Right ventricle myocardium inferior (tissue), 1 donor: ENCODE data around the gene PTOV1. TPM values are rescaled to one million over a fixed set of nuclear protein-coding genes. Genes with fewer than 3 reads are reported as not detected.
"Not testable (repeated sequence)": the region's sequence is repeated elsewhere in the genome, so short reads cannot be mapped to it uniquely, and the experiment has no call there.

Source experiments
- ATAC-seq: fragments of 200-7000 bp; cut with Tn5 transposase; one replicate; pipeline ENCODE4 v1.9.1; 2020; ENCODE audit warnings: mild to moderate bottlenecking, moderate library complexity
- DNase-seq: peaks from one replicate; pipeline ENCODE4 v3.0.0; 2021; ENCODE audit errors: missing footprints
- intact Hi-C: fragments of 100-400 bp; cut with DNase I; formaldehyde crosslinking; loops from one replicate; pipeline ENCODE4 v1.11.0; 2022
- total RNA-seq: library from RNA; stranded (reverse); fragmentation: NEBNext Ultra II Directional; extraction: Animal tissue kit (Norgen Biotek cat#: 25700); gene quantifications from one replicate; pipeline ENCODE4 v1.2.1, GENCODE V29; 2021
- donor health status: DM: no; HTN: yes; CAD: no; lungs with severe emphysema.

The PTOV1 gene
- total RNA-seq, 1 donor from 2014 or later: 122 TPM

- peak; percentile 80 for ATAC-seq
- DNase-seq: peak; percentile 99
- intact Hi-C loops: loop anchor here (1.0 to 2.0 kb wide), 3 partner anchors 38 to 136 kb away; partner anchors contain the start of genes PRMT1 and PTOV1
Observed at GRCh38 chr19:49812997-49813861, 37.7 kb upstream of the PTOV1 start, which contains the start of gene FUZ. Gene FUZ, minus strand, starts transcription at chr19:49813292. Its CDS starts 186 bp downstream, at chr19:49813106.

- ATAC-seq: no peak
- no peak for DNase-seq
- intact Hi-C loops: no loop called here
Observed at GRCh38 chr19:49814010-49814409, 36.9 kb upstream of the PTOV1 start.

GRCh38 chr19:49816590-49816989 lies 34.4 kb upstream of the PTOV1 start:
- intact Hi-C loops: loop anchor here (2.0 kb wide), 1 partner anchor 60 kb away; the partner anchor contains the start of genes AKT1S1 and TBC1D17
- ATAC-seq (no peak), DNase-seq (peak; percentile 27)

- DNase-seq (peak; percentile 95), ATAC-seq (peak; percentile 73)
- intact Hi-C loops: loop anchor here (2.0 kb wide), 1 partner anchor 59 kb away; the partner anchor contains the start of genes AKT1S1 and TBC1D17
Observed at GRCh38 chr19:49817964-49818648, 32.9 kb upstream of the PTOV1 start, which contains the start of gene MED25. Gene MED25, plus strand, starts transcription at chr19:49818289. Its CDS starts 53 bp downstream, at chr19:49818342.

- no peak for DNase-seq
- no peak for ATAC-seq
- intact Hi-C loops: no loop called here
Observed at GRCh38 chr19:49818649-49819370, 32.1 kb upstream of the PTOV1 start.

GRCh38 chr19:49819452-49820115 lies 31.4 kb upstream of the PTOV1 start:
- intact Hi-C loops, ATAC-seq, DNase-seq: not testable (repeated sequence)

- no peak for DNase-seq
- intact Hi-C loops: no loop called here
- peak; percentile 18 for ATAC-seq
Observed at GRCh38 chr19:49820125-49820524, 30.8 kb upstream of the PTOV1 start.

- intact Hi-C loops: no loop called here
Observed at GRCh38 chr19:49823472-49823871, 27.5 kb upstream of the PTOV1 start.

GRCh38 chr19:49824662-49825061 lies 26.3 kb upstream of the PTOV1 start:
- intact Hi-C loops: loop anchor here (2.0 kb wide), 1 partner anchor 14 kb away; no protein-coding TSS in a partner anchor
- DNase-seq: no peak
- no peak for ATAC-seq

More at GRCh38 chr19:49823472-49823871, 27.5 kb upstream of the PTOV1 start:
- DNase-seq (no peak), ATAC-seq (no peak)

GRCh38 chr19:49827034-49827433 lies 23.9 kb upstream of the PTOV1 start:
- DNase-seq (no peak), ATAC-seq (no peak)
- intact Hi-C loops: no loop called here

- ATAC-seq (no peak), DNase-seq (no peak)
- intact Hi-C loops: no loop called here
Observed at GRCh38 chr19:49829200-49829599, 21.8 kb upstream of the PTOV1 start.

- intact Hi-C loops: no loop called here
- ATAC-seq (no peak), DNase-seq (no peak)
Observed at GRCh38 chr19:49829721-49830120, 21.2 kb upstream of the PTOV1 start.

- intact Hi-C loops: no loop called here
- ATAC-seq: no peak
Observed at GRCh38 chr19:49830766-49831165, 20.2 kb upstream of the PTOV1 start.

GRCh38 chr19:49831592-49831991 lies 19.4 kb upstream of the PTOV1 start:
- intact Hi-C loops: no loop called here
- no peak for DNase-seq
- no peak for ATAC-seq

More at GRCh38 chr19:49830766-49831165, 20.2 kb upstream of the PTOV1 start:
- DNase-seq: no peak

GRCh38 chr19:49832556-49832955 lies 18.4 kb upstream of the PTOV1 start:
- intact Hi-C loops: no loop called here
- ATAC-seq: no peak
- no peak for DNase-seq

GRCh38 chr19:49833599-49833998 lies 17.4 kb upstream of the PTOV1 start:
- ATAC-seq (no peak), DNase-seq (no peak)
- intact Hi-C loops: no loop called here

GRCh38 chr19:49835562-49835961 lies 15.4 kb upstream of the PTOV1 start:
- ATAC-seq: no peak
- no peak for DNase-seq
- intact Hi-C loops: no loop called here
